Measurements from ENCODE around the gene CMIP.

CMIP gene

GRCh38 chr16:81694494-81695280 lies 250.1 kb downstream of the CMIP start:
- DNase-seq: no peak

GRCh38 chr16:81695321-81696165 lies 250.9 kb downstream of the CMIP start:
- no peak for DNase-seq

DNA sequence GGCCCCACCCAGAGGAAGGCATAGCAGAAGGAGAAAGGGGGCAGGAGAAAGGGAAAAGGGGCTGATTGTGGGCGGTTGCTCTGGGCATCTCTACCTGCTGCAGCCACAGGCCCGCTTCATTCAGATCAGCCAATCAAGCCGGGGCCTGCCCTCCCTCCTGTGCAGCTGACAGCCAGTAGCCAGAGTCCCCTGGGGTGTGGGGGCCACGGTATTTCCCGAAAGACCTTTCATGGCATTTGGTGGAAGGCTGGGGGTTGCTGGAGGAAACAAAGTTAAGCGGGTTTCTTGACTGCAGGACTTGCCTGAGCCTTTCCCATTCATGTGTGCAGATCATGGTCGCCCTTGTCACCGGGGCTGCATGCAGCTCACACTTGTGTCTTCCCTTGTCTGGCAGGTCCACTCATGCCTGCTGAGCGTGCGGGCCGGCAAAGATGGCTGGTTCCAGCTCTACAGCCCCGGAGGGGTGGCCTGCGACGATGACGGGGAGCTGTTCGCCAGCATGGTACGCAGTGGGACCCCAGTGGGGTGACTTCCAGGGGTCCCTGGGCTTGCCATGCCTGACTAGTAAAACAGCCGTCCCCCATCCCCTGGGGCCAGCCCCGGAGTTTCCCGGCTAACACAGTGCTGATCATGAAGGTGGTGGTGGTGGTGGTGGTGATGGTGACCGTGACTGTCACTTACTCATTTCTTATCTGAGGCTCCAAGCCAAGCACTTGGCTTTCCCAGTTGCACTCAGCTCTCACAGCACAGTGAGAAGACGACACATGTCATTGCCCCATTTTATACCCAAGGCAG lies 251.8 kb downstream of the CMIP start:
- no peak for DNase-seq

GRCh38 chr16:81696961-81697615 lies 252.5 kb downstream of the CMIP start:
- DNase-seq: no peak

GRCh38 chr16:81697616-81698309 lies 253.2 kb downstream of the CMIP start:
- DNase-seq: no peak

GRCh38 chr16:81698310-81698641 lies 253.7 kb downstream of the CMIP start:
- DNase-seq: no peak

GRCh38 chr16:81699596-81699995 lies 255.0 kb downstream of the CMIP start:
- no peak for DNase-seq

DNA sequence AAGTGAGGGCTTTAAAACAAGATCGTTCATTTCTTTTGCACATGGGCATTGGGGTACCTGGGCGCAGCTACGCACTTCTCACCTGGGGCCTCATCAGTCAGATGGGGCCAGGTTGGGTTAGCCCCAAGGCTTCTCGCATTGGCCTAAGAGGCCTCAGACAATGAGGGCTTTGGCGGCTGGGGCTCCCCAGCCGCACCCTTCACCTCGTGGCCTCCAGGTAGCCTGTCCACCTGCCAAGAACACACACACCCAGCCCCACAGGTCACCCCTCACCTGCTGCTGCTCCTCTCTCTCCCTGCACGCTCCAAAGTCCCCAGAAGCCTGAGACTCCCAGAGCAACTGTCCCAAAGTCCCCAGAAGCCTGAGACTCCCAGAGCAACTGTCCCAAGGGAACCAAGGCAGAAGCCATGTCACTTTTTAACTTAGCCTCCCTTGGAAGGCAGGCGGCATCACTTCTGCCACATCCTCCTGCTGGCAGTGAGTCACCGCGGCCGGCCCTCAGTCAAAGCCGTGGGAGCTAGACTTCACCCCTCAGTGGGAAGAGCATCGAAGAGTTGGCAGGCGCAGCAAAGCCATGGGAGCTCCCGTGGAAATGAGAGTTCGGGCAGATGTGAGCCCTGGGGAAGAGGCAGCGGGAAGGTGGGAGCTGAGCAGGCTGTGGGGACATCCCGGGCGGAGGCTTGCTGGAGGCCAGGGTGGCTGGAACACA lies 255.6 kb downstream of the CMIP start:
- no peak for DNase-seq

- DNase-seq: no peak
Measured at GRCh38 chr16:81700780-81701165, 256.2 kb downstream of the CMIP start.

- no peak for DNase-seq
Measured at GRCh38 chr16:81701296-81701970, 256.8 kb downstream of the CMIP start.

DNA sequence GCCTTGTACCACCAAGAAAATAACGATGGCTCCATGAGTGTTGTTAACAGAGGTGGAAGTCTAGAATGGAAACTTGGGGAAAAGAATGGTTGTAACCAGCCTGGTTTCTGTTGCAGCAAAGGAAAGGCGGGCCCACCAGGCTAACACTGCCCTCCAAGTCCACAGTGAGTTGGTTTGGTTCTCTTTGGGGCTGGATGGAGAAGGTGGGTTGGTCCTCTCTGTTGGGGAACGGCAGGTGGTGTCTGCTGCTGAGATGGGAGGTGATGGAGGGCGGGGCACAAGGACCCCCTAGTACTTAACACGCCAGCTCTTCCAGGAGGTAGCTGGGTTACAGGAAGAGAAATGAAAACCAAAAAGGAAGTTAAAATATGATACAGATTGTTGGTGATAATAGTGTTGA lies 257.9 kb downstream of the CMIP start:
- no peak for DNase-seq

- DNase-seq: no peak
Measured at GRCh38 chr16:81703177-81704155, 258.9 kb downstream of the CMIP start.

DNA sequence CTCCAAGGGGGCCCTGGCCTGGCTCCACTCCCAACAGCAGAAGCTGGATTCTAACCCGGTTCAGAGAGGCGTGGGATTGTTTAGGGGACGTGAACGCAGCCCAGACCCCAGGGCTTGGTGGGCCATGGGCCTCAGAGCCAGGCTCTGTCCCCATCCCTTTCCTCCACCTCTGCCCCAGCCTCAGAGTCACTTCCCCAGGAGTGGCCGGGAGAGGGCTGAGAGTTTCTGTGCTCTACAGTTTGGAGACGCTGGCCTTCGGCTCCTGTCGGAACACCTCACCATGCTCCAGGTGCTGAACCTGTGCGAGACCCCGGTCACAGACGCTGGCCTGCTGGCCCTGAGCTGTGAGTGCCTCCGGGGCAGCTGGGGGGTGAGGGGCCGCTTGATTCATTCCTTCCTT lies 260.7 kb downstream of the CMIP start:
- DNase-seq: no peak

GRCh38 chr16:81706327-81707295 lies 262.0 kb downstream of the CMIP start:
- DNase-seq: no peak

DNA sequence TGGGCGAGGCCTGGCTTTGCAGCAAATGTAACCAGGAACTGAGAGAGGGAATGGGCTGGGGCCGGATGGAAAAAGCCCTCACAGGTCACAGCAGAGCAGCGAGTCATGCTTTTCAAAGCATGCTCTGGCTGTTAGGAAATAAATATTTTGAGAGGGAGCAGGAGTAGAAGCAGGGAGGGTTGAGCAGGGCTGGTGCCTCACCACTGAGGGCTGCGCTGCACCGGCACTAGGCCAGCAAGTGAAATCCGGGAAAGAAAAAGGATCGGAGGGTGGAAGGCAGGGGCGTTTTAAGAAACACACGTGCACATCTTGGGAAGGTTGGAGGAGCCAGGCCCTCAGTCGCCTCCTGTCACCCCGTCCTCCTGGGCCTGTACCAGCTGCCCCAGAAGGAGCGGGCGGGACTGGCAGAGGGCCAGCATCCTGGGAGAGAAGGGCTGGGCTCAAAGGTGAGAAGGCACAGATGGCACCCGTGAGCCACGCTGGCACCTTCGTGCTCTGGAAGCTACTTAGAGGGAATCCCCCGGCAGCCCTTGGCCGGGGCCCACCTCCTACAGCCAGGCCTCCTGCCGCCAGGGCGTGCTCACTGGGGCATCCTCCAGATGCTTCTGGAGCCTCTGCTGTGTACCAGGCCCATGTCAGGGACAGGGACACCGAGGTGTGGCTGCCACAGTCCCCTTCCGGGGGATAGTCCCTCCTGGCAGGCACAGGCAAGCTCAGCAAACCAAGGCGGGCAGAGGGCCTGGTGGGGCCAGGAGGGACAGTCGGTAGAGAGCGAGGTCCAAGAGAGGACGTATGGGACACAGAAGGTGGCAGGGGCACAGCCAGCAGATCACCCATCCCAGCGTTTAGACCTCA lies 263.0 kb downstream of the CMIP start:
- no peak for DNase-seq

GRCh38 chr16:81708266-81709015 lies 263.8 kb downstream of the CMIP start:
- DNase-seq: no peak
